SK-N-SH (cell line): Measurements from ENCODE around the gene TKT. TPM values are rescaled to one million over a fixed set of nuclear protein-coding genes. Genes with fewer than 3 reads are reported as not detected.

Experiments used
- CTCF ChIA-PET: fragments of 300-600, 350-600 bp; formaldehyde crosslinking; extraction: SDS; loops from one replicate; lab custom pipeline; 2021; lab: Yijun Ruan, JAX
- POLR2A ChIA-PET: fragments of 350-600 bp; sonication (Branson Sonifier 250); formaldehyde crosslinking; extraction: SDS; loops from one replicate; lab custom pipeline; 2020; ENCODE audit warnings: antibody characterized with exemption, inconsistent platforms; lab: Yijun Ruan, JAX
- DNase-seq: peaks from one replicate; pipeline ENCODE4 v3.0.0; 2012
- H2AFZ ChIP-seq: fragments of 200-600 bp; sonication (generic); 2 replicates; pipeline ENCODE4 v1.8.1; 2016; ENCODE audit warnings: antibody characterized with exemption, mild to moderate bottlenecking, low read depth
- H3F3A ChIP-seq: fragments of 200-600 bp; sonication (generic); replicated peaks from 2 replicates; pipeline ENCODE3; 2016; ENCODE audit warnings: antibody characterized with exemption, mild to moderate bottlenecking; ENCODE audit not compliant: insufficient read depth
- H3K27ac ChIP-seq, 2 experiments: fragments of 200-500 bp in 1 of 2; fragments of 200-600 bp in 1 of 2; sonication (Bioruptor generic) in 1 of 2; sonication (generic), shearing (Covaris generic) in 1 of 2; 2 replicates each; pipeline versions ENCODE4 v1.5.1 to v1.6.1; 2014 to 2016; ENCODE audit warnings: low read depth in 2 of 2, inconsistent platforms in 1 of 2, low read length in 1 of 2, mild to moderate bottlenecking in 1 of 2, mixed read lengths in 1 of 2
- H3K27me3 ChIP-seq: fragments of 200-600 bp; sonication (generic), shearing (Covaris generic); 2 replicates; pipeline ENCODE4 v1.6.1; 2016; ENCODE audit warnings: mixed run types; ENCODE audit not compliant: insufficient read depth
- H3K36me3 ChIP-seq, 2 experiments: fragments of 200-500 bp in 1 of 2; fragments of 200-600 bp in 1 of 2; sonication (Bioruptor generic) in 1 of 2; sonication (generic) in 1 of 2; replicated peaks in 1 of 2; 2 replicates each; pipeline versions ENCODE3 to v1.5.1; 2014 to 2016; ENCODE audit warnings: low read length in 1 of 2, mild to moderate bottlenecking in 1 of 2; ENCODE audit not compliant: insufficient read depth in 2 of 2, control insufficient read depth in 1 of 2
- H3K4me1 ChIP-seq, 2 experiments: fragments of 200-500 bp in 1 of 2; fragments of 200-600 bp in 1 of 2; sonication (Bioruptor generic) in 1 of 2; sonication (generic), shearing (Covaris generic) in 1 of 2; 2 replicates each; pipeline versions ENCODE4 v1.5.1 to v1.6.1; 2014 to 2016; ENCODE audit warnings: low read depth in 1 of 2, low read length in 1 of 2, mixed run types in 1 of 2; ENCODE audit not compliant: insufficient read depth in 2 of 2, control insufficient read depth in 1 of 2
- H3K4me2 ChIP-seq: fragments of 200-600 bp; sonication (generic), shearing (Covaris generic); 2 replicates; pipeline ENCODE4 v1.6.1; 2017; ENCODE audit warnings: mixed run types
- H3K4me3 ChIP-seq, 2 experiments: fragments of 200-500 bp in 1 of 2; fragments of 200-600 bp in 1 of 2; sonication (Bioruptor generic) in 1 of 2; sonication (generic), shearing (Covaris generic) in 1 of 2; 2 replicates each; pipeline versions ENCODE4 v1.5.1 to v1.8.1; 2014 to 2016; ENCODE audit warnings: low read depth in 2 of 2, inconsistent platforms in 1 of 2, low read length in 1 of 2, mild to moderate bottlenecking in 1 of 2, mixed read lengths in 1 of 2, moderate library complexity in 1 of 2
- H3K79me2 ChIP-seq: fragments of 200-600 bp; sonication (generic); 2 replicates; pipeline ENCODE4 v1.8.1; 2017; ENCODE audit warnings: mild to moderate bottlenecking; ENCODE audit not compliant: insufficient read depth
- H3K9ac ChIP-seq: fragments of 200-600 bp; sonication (generic); 2 replicates; pipeline ENCODE4 v1.6.1; 2017; ENCODE audit warnings: mixed run types
- H3K9me2 ChIP-seq: fragments of 200-600 bp; sonication (generic); 2 replicates; pipeline ENCODE4 v1.6.1; 2017; ENCODE audit warnings: mixed run types
- H3K9me3 ChIP-seq: fragments of 200-600 bp; sonication (generic); 2 replicates; pipeline ENCODE4 v1.6.1; 2017; ENCODE audit warnings: mixed run types, mild to moderate bottlenecking, moderate library complexity
- H4K20me1 ChIP-seq: fragments of 200-600 bp; sonication (generic); 2 replicates; pipeline ENCODE4 v1.6.1; 2017; ENCODE audit warnings: mild to moderate bottlenecking, mixed run types; ENCODE audit not compliant: insufficient read depth
- CHD2 ChIP-seq: fragments of 150-350 bp; IDR thresholded peaks from 2 replicates; pipeline ENCODE4 v1.6.1; 2018; ENCODE audit warnings: low read length; ENCODE audit not compliant: partially characterized antibody
- ELF1 ChIP-seq: IDR thresholded peaks from 2 replicates; pipeline ENCODE4 v1.4.0; 2012
- FOSL2 ChIP-seq: IDR thresholded peaks from 2 replicates; pipeline ENCODE4 v1.4.0; 2012; ENCODE audit warnings: low read depth, mild to moderate bottlenecking, moderate library complexity, borderline replicate concordance
- FOXM1 ChIP-seq: IDR thresholded peaks from 2 replicates; pipeline ENCODE4 v1.4.0; 2012; ENCODE audit warnings: low read depth, mild to moderate bottlenecking
- GABPA ChIP-seq: IDR thresholded peaks from 2 replicates; pipeline ENCODE4 v1.4.0; 2012; ENCODE audit warnings: low read depth, mild to moderate bottlenecking
- GATA2 ChIP-seq: sonication (generic); formaldehyde crosslinking; IDR thresholded peaks from 2 replicates; pipeline ENCODE4 v1.5.0; 2020; ENCODE audit warnings: mild to moderate bottlenecking, missing genetic modification reagents
- MEF2A ChIP-seq: IDR thresholded peaks from 2 replicates; pipeline ENCODE4 v1.4.0; 2012; ENCODE audit warnings: low read depth, borderline replicate concordance
- RCOR1 ChIP-seq: fragments of 150-350 bp; IDR thresholded peaks from 2 replicates; pipeline ENCODE4 v1.6.1; 2017; ENCODE audit warnings: antibody characterized with exemption, low read length
- RFX5 ChIP-seq: IDR thresholded peaks from 2 replicates; pipeline ENCODE4 v1.6.1; 2012; ENCODE audit warnings: mild to moderate bottlenecking, improper control_type of control experiment, low read length
- RXRA ChIP-seq: IDR thresholded peaks from 2 replicates; pipeline ENCODE4 v1.4.0; 2012; ENCODE audit warnings: low read depth, mild to moderate bottlenecking, borderline replicate concordance
- SIN3A ChIP-seq: IDR thresholded peaks from 2 replicates; pipeline ENCODE4 v1.6.1; 2012; ENCODE audit warnings: low read depth, mild to moderate bottlenecking, low read length, moderate library complexity, borderline replicate concordance
- SMC3 ChIP-seq: IDR thresholded peaks from 2 replicates; pipeline ENCODE4 v1.6.1; 2012; ENCODE audit warnings: low read depth, low read length, improper control_type of control experiment
- TCF12 ChIP-seq: IDR thresholded peaks from 2 replicates; pipeline ENCODE4 v1.4.0; 2012
- TEAD4 ChIP-seq: IDR thresholded peaks from 2 replicates; pipeline ENCODE4 v1.4.0; 2012; ENCODE audit warnings: mild to moderate bottlenecking, borderline replicate concordance; ENCODE audit not compliant: insufficient read depth
- YY1 ChIP-seq: IDR thresholded peaks from 2 replicates; pipeline ENCODE4 v1.4.0; 2012; ENCODE audit warnings: low read depth, mild to moderate bottlenecking
- WGBS: methylation state at CpG from one replicate; pipeline ENCODE4 v1.1.6; 2017; ENCODE audit warnings: low lambda C conversion rate; 5-methylcytosine and 5-hydroxymethylcytosine counted together
- polyA plus RNA-seq, 3 experiments: library from polyadenylated mRNA; depleted of rRNA; stranded (reverse); fragments of >200 nt; gene quantifications; 2 replicates each; pipeline ENCODE4 v1.2.3, GENCODE V29; 2012
- TF ChIP-seq, protein P1 (sequence below): IDR thresholded peaks from 2 replicates; pipeline ENCODE4 v1.6.1; 2012; ENCODE audit warnings: mild to moderate bottlenecking, low read depth, low read length, moderate library complexity
- TF ChIP-seq, protein P2 (sequence below): fragments of 150-350 bp; IDR thresholded peaks from 2 replicates; pipeline ENCODE4 v1.6.1; 2017; ENCODE audit warnings: antibody characterized with exemption, low read length, low read depth, borderline replicate concordance
- TF ChIP-seq, protein P3 (sequence below): IDR thresholded peaks from 2 replicates; pipeline ENCODE4 v1.4.0; 2012; ENCODE audit warnings: low read depth
- TF ChIP-seq, protein P4 (sequence below): fragments of 150-350 bp; IDR thresholded peaks from 2 replicates; pipeline ENCODE4 v1.6.1; 2016; ENCODE audit warnings: mild to moderate bottlenecking, low read depth, low read length

The TKT gene
- polyA plus RNA-seq, 1 of the 3 experiments (the other 2 are of a cell fraction), result 144 TPM

DNA sequence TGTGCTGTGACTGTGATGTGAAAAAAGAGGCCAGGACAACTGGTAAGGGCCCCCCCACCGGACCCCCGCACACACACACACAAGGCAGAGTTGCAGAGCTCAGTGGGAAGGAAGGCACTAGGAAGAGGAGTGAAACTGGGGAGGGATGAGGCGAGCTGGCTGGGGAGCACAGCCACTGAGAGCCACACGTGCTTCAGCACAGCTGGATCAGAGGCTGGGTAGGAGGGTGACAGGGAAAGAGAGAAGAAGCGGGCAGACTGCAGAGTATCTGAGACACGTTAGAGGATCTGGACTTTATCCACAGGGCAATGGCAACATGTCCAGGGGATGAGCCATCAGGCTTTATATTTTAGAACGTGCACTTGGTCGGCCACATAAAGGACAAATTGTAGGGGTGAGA lies 38.0 kb upstream of the TKT start:
- Histone ChIP-seq H3K36me3 (peaks cover 39 to 42% of the 10 kb centered on the region in 2 experiments), H3K27ac (no peak overlapping the region), H4K20me1 (no peaks in the 10 kb centered on the region), H3F3A (no peaks in the 10 kb centered on the region), H3K4me1 (peaks cover 0 to 3% of the 10 kb centered on the region in 2 experiments; a peak in 1 of 4 replicates), H2AFZ (no peak overlapping the region), H3K27me3 (no peaks in the 10 kb centered on the region), H3K9ac (no peak overlapping the region), H3K4me2 (no peak overlapping the region), H3K4me3 (no peak overlapping the region), H3K79me2 (no peaks in the 10 kb centered on the region), H3K9me2 (no peaks in the 10 kb centered on the region), H3K9me3 (no peaks in the 10 kb centered on the region)
- WGBS, result 98% methylated on average over 8 of the region's 8 CpGs
- ChIA-PET POLR2A (no interaction called here), CTCF (no interaction called here)
- no peak for DNase-seq
- TF ChIP-seq CHD2 (no peak), RCOR1 (no peak), SMC3 (no peak), GABPA (no peak), TCF12 (no peak), MEF2A (no peak), RXRA (no peak), YY1 (no peak), GATA2 (no peak), RFX5 (no peak), SIN3A (no peak)
- TF ChIP-seq, protein P1, sequence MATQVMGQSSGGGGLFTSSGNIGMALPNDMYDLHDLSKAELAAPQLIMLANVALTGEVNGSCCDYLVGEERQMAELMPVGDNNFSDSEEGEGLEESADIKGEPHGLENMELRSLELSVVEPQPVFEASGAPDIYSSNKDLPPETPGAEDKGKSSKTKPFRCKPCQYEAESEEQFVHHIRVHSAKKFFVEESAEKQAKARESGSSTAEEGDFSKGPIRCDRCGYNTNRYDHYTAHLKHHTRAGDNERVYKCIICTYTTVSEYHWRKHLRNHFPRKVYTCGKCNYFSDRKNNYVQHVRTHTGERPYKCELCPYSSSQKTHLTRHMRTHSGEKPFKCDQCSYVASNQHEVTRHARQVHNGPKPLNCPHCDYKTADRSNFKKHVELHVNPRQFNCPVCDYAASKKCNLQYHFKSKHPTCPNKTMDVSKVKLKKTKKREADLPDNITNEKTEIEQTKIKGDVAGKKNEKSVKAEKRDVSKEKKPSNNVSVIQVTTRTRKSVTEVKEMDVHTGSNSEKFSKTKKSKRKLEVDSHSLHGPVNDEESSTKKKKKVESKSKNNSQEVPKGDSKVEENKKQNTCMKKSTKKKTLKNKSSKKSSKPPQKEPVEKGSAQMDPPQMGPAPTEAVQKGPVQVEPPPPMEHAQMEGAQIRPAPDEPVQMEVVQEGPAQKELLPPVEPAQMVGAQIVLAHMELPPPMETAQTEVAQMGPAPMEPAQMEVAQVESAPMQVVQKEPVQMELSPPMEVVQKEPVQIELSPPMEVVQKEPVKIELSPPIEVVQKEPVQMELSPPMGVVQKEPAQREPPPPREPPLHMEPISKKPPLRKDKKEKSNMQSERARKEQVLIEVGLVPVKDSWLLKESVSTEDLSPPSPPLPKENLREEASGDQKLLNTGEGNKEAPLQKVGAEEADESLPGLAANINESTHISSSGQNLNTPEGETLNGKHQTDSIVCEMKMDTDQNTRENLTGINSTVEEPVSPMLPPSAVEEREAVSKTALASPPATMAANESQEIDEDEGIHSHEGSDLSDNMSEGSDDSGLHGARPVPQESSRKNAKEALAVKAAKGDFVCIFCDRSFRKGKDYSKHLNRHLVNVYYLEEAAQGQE, result no peak

DNA sequence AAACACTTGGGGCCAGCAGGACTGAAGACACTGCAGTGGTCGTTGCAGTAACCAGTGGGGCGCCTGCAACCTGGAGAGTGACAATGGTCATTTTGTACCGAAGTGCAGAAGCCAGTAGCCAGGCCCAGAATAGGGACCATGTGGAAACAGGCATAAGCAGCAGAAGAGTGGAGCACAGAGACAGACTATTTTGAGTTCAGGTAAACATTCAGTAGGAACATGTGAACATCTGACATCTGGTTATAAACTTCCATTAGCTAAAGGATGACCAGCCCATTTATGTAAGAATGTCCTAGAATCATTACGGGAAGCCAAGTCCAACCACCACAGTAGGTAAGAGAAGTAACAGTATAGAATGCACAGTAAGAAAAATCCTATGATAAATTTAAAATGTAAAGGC lies 32.4 kb upstream of the TKT start:
- ChIA-PET CTCF (interaction anchor here (0.8 to 3.2 kb wide), 2 partner anchors 8 to 11 kb away, joined by 3 to 12 read pairs; no protein-coding TSS in a partner anchor), POLR2A (no interaction called here)
- Histone ChIP-seq H3K36me3 (peaks cover 54 to 63% of the 10 kb centered on the region in 2 experiments), H3K27ac (0 out of 4 replicates have a peak overlapping the region, but pooled peaks of 1 of the 2 experiments have one; percentile 61), H3F3A (peaks cover 11% of the 10 kb centered on the region), H3K4me3 (no peak overlapping the region), H3K27me3 (no peaks in the 10 kb centered on the region), H3K4me2 (no peak overlapping the region), H4K20me1 (no peaks in the 10 kb centered on the region), H3K9ac (no peak overlapping the region), H3K79me2 (no peaks in the 10 kb centered on the region), H3K9me2 (no peaks in the 10 kb centered on the region), H3K9me3 (no peaks in the 10 kb centered on the region), H3K4me1 (no peaks in the 10 kb centered on the region), H2AFZ (no peak overlapping the region)
- 90% methylated on average over 4 of the region's 4 CpGs for WGBS
- DNase-seq, result no peak
- no peak for TF ChIP-seq ELF1
- TF ChIP-seq YY1, result no peak
- TF ChIP-seq, protein P2, sequence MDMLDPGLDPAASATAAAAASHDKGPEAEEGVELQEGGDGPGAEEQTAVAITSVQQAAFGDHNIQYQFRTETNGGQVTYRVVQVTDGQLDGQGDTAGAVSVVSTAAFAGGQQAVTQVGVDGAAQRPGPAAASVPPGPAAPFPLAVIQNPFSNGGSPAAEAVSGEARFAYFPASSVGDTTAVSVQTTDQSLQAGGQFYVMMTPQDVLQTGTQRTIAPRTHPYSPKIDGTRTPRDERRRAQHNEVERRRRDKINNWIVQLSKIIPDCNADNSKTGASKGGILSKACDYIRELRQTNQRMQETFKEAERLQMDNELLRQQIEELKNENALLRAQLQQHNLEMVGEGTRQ, result no peak
- TF ChIP-seq TEAD4, result no peak
- TF ChIP-seq CHD2, result no peak
- TF ChIP-seq FOSL2, result no peak
- no peak for TF ChIP-seq FOXM1
- TF ChIP-seq, protein P3, sequence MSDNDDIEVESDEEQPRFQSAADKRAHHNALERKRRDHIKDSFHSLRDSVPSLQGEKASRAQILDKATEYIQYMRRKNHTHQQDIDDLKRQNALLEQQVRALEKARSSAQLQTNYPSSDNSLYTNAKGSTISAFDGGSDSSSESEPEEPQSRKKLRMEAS, result no peak
- TF ChIP-seq, protein P4, sequence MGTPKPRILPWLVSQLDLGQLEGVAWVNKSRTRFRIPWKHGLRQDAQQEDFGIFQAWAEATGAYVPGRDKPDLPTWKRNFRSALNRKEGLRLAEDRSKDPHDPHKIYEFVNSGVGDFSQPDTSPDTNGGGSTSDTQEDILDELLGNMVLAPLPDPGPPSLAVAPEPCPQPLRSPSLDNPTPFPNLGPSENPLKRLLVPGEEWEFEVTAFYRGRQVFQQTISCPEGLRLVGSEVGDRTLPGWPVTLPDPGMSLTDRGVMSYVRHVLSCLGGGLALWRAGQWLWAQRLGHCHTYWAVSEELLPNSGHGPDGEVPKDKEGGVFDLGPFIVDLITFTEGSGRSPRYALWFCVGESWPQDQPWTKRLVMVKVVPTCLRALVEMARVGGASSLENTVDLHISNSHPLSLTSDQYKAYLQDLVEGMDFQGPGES, result no peak
- TF ChIP-seq SMC3, result no peak
- TF ChIP-seq, protein P1, result no peak
